B cell (primary cell): Measurements from ENCODE around the gene MAPKAP1.

ENCODE experiments used
- EZH2 ChIP-seq: IDR thresholded peaks from 2 replicates; pipeline ENCODE4 v1.6.1; 2012; ENCODE audit warnings: borderline replicate concordance, low read depth, mild to moderate bottlenecking, moderate library complexity, low read length; ENCODE audit not compliant: insufficient read depth, poor library complexity, severe bottlenecking
- TF ChIP-seq, protein P1 (sequence below): fragments of 200-600 bp; IDR thresholded peaks from one replicate; pipeline ENCODE4 v1.8.0; 2022; ENCODE audit warnings: antibody characterized with exemption, mild to moderate bottlenecking

DNA sequence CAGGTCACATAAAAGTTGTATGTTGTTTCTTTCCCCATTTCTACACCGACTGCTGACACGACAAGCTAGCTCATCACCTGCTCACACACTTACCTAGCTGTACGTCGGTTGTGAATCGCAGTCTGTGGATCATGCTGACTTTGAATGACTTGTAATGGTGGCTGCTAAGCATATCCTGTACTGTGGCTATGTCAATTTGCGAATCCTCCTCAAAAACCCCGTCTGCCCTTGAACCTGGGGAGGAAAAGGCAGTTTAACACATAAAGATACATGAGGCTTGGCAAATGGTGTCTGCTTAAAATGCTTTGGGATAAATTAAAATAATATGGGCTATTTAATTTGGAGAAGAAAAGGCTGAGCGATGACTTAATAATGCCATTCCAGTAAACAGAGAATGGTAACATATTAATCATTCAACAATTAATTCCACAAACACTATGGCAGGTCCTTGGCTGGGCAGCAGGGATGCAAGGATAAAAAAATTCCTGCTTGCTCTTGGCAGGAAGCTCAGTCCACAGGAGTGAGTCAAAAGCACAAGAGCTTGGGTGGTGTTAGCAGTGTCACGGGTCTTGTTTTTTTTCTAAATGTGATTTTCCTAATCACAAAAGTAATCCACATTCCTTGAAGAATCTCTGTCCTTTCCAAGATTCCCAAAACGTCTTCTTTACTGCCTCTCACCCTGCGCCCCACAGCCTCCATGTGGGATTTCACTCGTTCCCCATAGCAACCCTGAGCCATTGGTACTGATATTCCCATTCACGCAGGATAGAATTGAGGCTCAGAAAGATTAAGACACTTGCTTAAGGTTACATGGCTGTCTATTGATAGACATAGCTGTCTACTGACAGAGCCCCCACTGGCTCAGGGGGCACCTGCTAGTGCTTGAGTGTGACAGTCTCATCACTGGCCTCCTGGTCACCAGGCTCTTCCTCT is 222.4 kb downstream of the MAPKAP1 start:
- TF ChIP-seq, protein P1, sequence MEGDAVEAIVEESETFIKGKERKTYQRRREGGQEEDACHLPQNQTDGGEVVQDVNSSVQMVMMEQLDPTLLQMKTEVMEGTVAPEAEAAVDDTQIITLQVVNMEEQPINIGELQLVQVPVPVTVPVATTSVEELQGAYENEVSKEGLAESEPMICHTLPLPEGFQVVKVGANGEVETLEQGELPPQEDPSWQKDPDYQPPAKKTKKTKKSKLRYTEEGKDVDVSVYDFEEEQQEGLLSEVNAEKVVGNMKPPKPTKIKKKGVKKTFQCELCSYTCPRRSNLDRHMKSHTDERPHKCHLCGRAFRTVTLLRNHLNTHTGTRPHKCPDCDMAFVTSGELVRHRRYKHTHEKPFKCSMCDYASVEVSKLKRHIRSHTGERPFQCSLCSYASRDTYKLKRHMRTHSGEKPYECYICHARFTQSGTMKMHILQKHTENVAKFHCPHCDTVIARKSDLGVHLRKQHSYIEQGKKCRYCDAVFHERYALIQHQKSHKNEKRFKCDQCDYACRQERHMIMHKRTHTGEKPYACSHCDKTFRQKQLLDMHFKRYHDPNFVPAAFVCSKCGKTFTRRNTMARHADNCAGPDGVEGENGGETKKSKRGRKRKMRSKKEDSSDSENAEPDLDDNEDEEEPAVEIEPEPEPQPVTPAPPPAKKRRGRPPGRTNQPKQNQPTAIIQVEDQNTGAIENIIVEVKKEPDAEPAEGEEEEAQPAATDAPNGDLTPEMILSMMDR = no peak
- no peak for TF ChIP-seq EZH2
